ENCODE measurements around the gene LACC1.

LACC1 gene

GRCh38 chr13:43879755-43880181 is at the start of gene LACC1:
TSS of gene LACC1 (plus strand) at chr13:43879904. CDS start at chr13:43880986, 1,082 bp downstream.
- peak within 1 kb of the TSS; percentile 69 for H3K4me3 ChIP-seq (replicated peaks; ENCODE audit: low read depth, low read length)
- DNase-seq (ENCODE audit: extremely low read depth, low read depth): no peak
- TF ChIP-seq CTCF (IDR thresholded peaks at IDR 0.05; ENCODE audit: low read depth, low read length, missing control alignments): no peak

- H3K4me3 ChIP-seq (replicated peaks; ENCODE audit: low read depth, low read length): no peak overlapping the region
- no peak for TF ChIP-seq CTCF (IDR thresholded peaks at IDR 0.05; ENCODE audit: low read depth, low read length, missing control alignments)
- DNase-seq (ENCODE audit: extremely low read depth, low read depth): no peak
Observed at GRCh38 chr13:43830497-43830881, 49.2 kb upstream of the LACC1 start.

- H3K4me3 ChIP-seq (replicated peaks; ENCODE audit: low read depth, low read length): no peak overlapping the region
- no peak for DNase-seq (ENCODE audit: extremely low read depth, low read depth)
- TF ChIP-seq CTCF (IDR thresholded peaks at IDR 0.05; ENCODE audit: low read depth, low read length, missing control alignments): no peak
Observed at GRCh38 chr13:43831088-43831487, 48.6 kb upstream of the LACC1 start.

GRCh38 chr13:43835701-43836100 is 44.0 kb upstream of the LACC1 start:
- no peak for TF ChIP-seq CTCF (IDR thresholded peaks at IDR 0.05; ENCODE audit: low read depth, low read length, missing control alignments)
- DNase-seq (ENCODE audit: extremely low read depth, low read depth): no peak
- no peak overlapping the region for H3K4me3 ChIP-seq (replicated peaks; ENCODE audit: low read depth, low read length)

- TF ChIP-seq CTCF (IDR thresholded peaks at IDR 0.05; ENCODE audit: low read depth, low read length, missing control alignments): no peak
- DNase-seq (ENCODE audit: extremely low read depth, low read depth): peak; percentile 40
Observed at GRCh38 chr13:43838909-43839308, 40.8 kb upstream of the LACC1 start.

GRCh38 chr13:43846496-43847158 is 33.1 kb upstream of the LACC1 start:
- no peak for DNase-seq (ENCODE audit: extremely low read depth, low read depth)
- no peak overlapping the region for H3K4me3 ChIP-seq (replicated peaks; ENCODE audit: low read depth, low read length)
- TF ChIP-seq CTCF (IDR thresholded peaks at IDR 0.05; ENCODE audit: low read depth, low read length, missing control alignments): no peak

More at GRCh38 chr13:43838909-43839308, 40.8 kb upstream of the LACC1 start:
- H3K4me3 ChIP-seq (replicated peaks; ENCODE audit: low read depth, low read length): no peak overlapping the region
